ENCODE data around the gene SAT1. TPM values are rescaled to one million over a fixed set of nuclear protein-coding genes. Genes with fewer than 3 reads are reported as not detected.

Gene SAT1
- total and polyA plus RNA-seq, 12 donors = 129 to 905 (median 381) TPM

GRCh38 chrX:23776363-23776762 lies 6.6 kb upstream of the SAT1 start:
- H3K4me3 ChIP-seq = no peak overlapping the region
- no peak for DNase-seq
- no peaks in the 10 kb centered on the region for H3K27me3 ChIP-seq
- H3K27ac ChIP-seq = no peak overlapping the region
- WGBS, 4 donors = 76 to 92% (median 83%) methylated on average over 3 of the region's 3 CpGs
- intact Hi-C loops (cut with DNase I) = no loop called here
- TF ChIP-seq CTCF (IDR thresholded peaks at IDR 0.05) (no peak), POLR2A (IDR thresholded peaks at IDR 0.05) (no peak)
- H3K4me1 ChIP-seq (replicated peaks in 1 of 2) = no peaks in the 10 kb centered on the region
- no peaks in the 10 kb centered on the region for H3K36me3 ChIP-seq (replicated peaks in 1 of 2)
- no peaks in the 10 kb centered on the region for H3K9me3 ChIP-seq (replicated peaks in 1 of 3)

GRCh38 chrX:23779025-23779424 lies 3.9 kb upstream of the SAT1 start:
- no peak for DNase-seq
- H3K27me3 ChIP-seq = no peaks in the 10 kb centered on the region
- 84 to 90% (median 87%) methylated on average over 4 of the region's 4 CpGs for WGBS, 4 donors
- intact Hi-C loops (cut with DNase I) = no loop called here
- TF ChIP-seq CTCF (IDR thresholded peaks at IDR 0.05) (no peak), POLR2A (IDR thresholded peaks at IDR 0.05) (no peak)
- H3K4me1 ChIP-seq (replicated peaks in 1 of 2) = no peaks in the 10 kb centered on the region
- H3K4me3 ChIP-seq = no peak overlapping the region
- H3K27ac ChIP-seq = no peak overlapping the region
- H3K36me3 ChIP-seq (replicated peaks in 1 of 2) = no peaks in the 10 kb centered on the region
- no peaks in the 10 kb centered on the region for H3K9me3 ChIP-seq (replicated peaks in 1 of 3)

GRCh38 chrX:23782455-23782854 lies 518 bp upstream of the SAT1 start:
- Histone ChIP-seq H3K36me3 (replicated peaks in 1 of 2) (no peaks in the 10 kb centered on the region), H3K27ac (peak overlapping the region in 4 of 5 donors; percentile 23 to 94 (median 54)), H3K4me3 (peak overlapping the region in 1 of 4 donors; percentile 75), H3K27me3 (no peaks in the 10 kb centered on the region), H3K9me3 (replicated peaks in 1 of 3) (no peaks in the 10 kb centered on the region), H3K4me1 (replicated peaks in 1 of 2) (no peaks in the 10 kb centered on the region)
- TF ChIP-seq CTCF (IDR thresholded peaks at IDR 0.05) (no peak), POLR2A (IDR thresholded peaks at IDR 0.05) (no peak)
- no peak for DNase-seq
- WGBS, 4 donors = 21 to 50% (median 30%) methylated on average over 5 to 6 of the region's 6 CpGs
- intact Hi-C loops (cut with DNase I) = loop anchor here in 1 of 2 donors (10.0 kb wide), 1 partner anchor 122 kb away; the partner anchor contains the start of genes APOO and CXorf58

GRCh38 chrX:23783589-23784469 lies 856 bp downstream of the SAT1 start:
- H3K4me1 ChIP-seq (replicated peaks in 1 of 2) = no peaks in the 10 kb centered on the region
- DNase-seq = peak in 1 of 7 donors; percentile 31
- TF ChIP-seq CTCF (IDR thresholded peaks at IDR 0.05) (no peak), POLR2A (IDR thresholded peaks at IDR 0.05) (peak; percentile 28 to 33)
- intact Hi-C loops (cut with DNase I) = loop anchor here in 1 of 2 donors (10.0 kb wide), 1 partner anchor 121 kb away; the partner anchor contains the start of genes APOO and CXorf58
- H3K27ac ChIP-seq = peak overlapping the region; percentile 76 to 97 (median 89)
- no peaks in the 10 kb centered on the region for H3K9me3 ChIP-seq (replicated peaks in 1 of 3)
- WGBS, 4 donors = 17 to 58% (median 42%) methylated on average over 13 to 21 of the region's 21 CpGs
- H3K4me3 ChIP-seq = peak overlapping the region in 3 of 4 donors; percentile 18 to 75 (median 57)
- no peaks in the 10 kb centered on the region for H3K27me3 ChIP-seq
- no peaks in the 10 kb centered on the region for H3K36me3 ChIP-seq (replicated peaks in 1 of 2)
